Stimulated activated CD4-positive, alpha-beta T cell treated with anti-CD3 and anti-CD28 coated beads, Interleukin-15, amount 100 ng/mL, for 24 hours (primary cell): ENCODE data around the gene ZNF345.

Source experiments
- DNase-seq: peaks from one replicate; pipeline ENCODE4 v3.0.0-alpha.2; 2020

Gene ZNF345

GRCh38 chr19:36918090-36918489 is 67.4 kb downstream of the ZNF345 start:
- no peak for DNase-seq
